CD4-positive, alpha-beta T cell treated with Interleukin-15 for 4 hours (primary cell): ENCODE measurements around the gene ARMCX6.
"Not testable (repeated sequence)": the region's sequence is repeated elsewhere in the genome, so short reads cannot be mapped to it uniquely, and the experiment has no call there.

Source experiments
- DNase-seq: peaks from one replicate; pipeline ENCODE4 v3.0.0-alpha.2; 2020; ENCODE audit warnings: low spot score

ARMCX6 gene

GRCh38 chrX:101617211-101618191 lies at the start of gene ARMCX6:
TSS of gene ARMCX6 (minus strand) at chrX:101618000. CDS start at chrX:101616620, 1,380 bp downstream.
- DNase-seq: peak; percentile 62

DNA sequence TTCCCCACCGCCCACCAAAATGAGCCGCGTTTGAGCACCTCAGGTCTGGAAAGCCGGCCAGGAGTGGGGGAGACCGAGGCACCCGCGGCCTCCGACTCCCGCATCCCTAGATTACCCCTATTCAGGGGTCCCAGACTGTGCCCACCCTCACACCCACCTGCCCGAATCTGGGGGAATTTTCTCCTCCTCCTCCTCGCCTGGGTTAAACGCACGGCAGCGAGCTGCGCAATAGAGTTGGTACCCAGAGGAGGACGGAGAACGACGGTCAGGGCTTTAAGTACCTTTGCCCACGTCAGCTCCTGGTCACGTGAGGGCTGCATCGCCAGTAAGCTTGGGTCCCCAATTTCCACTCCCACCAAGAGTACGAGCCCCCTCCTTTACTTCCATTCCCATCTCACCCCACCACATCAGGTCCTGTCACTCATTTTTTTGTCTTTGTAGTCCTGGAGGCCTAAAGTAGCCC lies 41.8 kb upstream of the ARMCX6 start, which contains the start of gene ARMCX2:
Gene ARMCX2 (minus strand): TSS at position 250 of the 463 bp plus-strand sequence. CDS start 2,262 bp downstream, outside the sequence.
- DNase-seq: peak; percentile 0

GRCh38 chrX:101658661-101659491 lies 41.1 kb upstream of the ARMCX6 start:
- peak; percentile 44 for DNase-seq

GRCh38 chrX:101657495-101657894 lies 39.7 kb upstream of the ARMCX6 start:
- DNase-seq: no peak

GRCh38 chrX:101656817-101657216 lies 39.0 kb upstream of the ARMCX6 start:
- no peak for DNase-seq

- peak; percentile 2 for DNase-seq
Measured at GRCh38 chrX:101655534-101655933, 37.7 kb upstream of the ARMCX6 start.

- DNase-seq: not testable (repeated sequence)
Measured at GRCh38 chrX:101647716-101648115, 29.9 kb upstream of the ARMCX6 start.

DNA sequence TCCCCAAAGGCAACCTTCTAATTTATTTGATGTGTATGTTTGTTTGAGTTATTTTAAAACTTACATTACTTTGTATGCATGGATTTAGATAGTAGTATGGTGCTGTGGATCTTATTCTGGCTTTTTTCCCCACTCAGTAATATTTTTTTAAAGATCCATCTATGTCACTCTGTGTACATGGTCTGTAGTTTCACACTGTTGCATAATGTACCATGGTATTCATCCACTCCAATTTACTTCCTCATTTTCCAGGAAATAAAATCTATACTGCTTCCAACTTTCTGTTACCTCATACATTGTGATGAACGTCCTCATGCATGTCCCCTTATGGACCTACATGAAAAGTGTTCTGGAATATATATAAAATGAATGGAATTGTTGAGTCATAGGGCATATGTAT lies 24.3 kb upstream of the ARMCX6 start:
- no peak for DNase-seq

DNA sequence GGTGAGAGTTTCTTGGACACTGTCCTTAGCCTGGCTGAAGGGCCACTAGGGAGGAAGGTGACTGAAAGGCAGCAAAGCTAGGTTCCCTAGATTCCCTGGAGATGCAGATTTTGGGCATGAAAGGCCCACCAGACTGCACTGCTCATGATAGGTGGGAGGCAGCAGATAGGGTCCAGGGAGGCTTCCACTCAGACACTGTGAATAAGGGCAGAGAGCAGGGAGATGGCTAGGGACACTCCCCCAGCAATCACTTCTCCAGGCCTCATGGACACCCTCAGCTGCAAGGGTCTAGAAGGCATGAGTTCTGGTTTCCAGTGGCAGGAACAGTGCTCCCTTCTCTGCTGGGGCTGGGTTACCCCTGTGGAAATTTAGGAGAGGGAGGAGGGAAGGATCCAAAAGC lies 21.8 kb upstream of the ARMCX6 start:
- no peak for DNase-seq

- DNase-seq: no peak
Measured at GRCh38 chrX:101619364-101619763, 1.6 kb upstream of the ARMCX6 start.

- DNase-seq: no peak
Measured at GRCh38 chrX:101605728-101606127, 12.1 kb downstream of the ARMCX6 start.

DNA sequence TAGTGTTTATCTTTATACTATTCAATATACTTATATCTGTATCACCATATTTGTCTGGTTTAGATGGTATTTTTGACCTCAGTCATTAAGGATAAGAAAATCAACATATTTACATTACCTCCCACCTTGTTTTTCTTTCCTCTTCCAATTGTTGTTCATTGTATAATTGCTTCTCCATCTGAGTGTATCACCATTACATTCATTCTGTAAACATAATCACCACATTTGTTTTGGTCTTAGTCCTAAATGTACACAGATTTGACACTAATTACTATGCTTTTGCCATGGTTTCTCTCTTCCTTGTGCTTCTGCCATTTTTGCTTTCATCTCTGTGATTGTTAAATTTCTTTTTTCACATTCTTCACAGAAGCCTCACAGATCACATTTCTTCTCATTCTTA lies 12.7 kb downstream of the ARMCX6 start:
- DNase-seq: no peak

DNA sequence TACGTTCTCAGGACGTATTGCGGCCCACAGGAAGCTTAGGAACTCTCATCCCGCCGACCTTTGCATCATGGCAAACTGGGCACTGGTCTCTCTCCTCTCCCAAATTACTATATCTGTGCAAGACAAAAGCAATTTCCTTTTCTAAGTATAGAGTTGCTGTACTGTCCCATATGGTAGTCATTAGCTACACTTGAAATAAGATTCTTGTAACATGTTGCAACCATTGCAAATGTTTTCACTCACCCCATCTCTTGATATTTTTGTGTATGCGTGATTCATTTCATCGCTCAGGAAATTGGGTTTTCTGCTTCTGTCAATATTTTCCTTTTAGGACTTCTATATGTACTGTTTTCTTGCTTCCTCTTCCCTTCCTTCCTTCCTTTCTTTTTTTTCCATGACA lies 15.7 kb downstream of the ARMCX6 start:
- no peak for DNase-seq

GRCh38 chrX:101599592-101599991 lies 18.2 kb downstream of the ARMCX6 start:
- not testable (repeated sequence) for DNase-seq

- DNase-seq: peak; percentile 64
Measured at GRCh38 chrX:101595739-101596419, 21.9 kb downstream of the ARMCX6 start.
